Neural cell (in vitro differentiated cells): ENCODE results near the gene HPN. TPM values are rescaled to one million over a fixed set of nuclear protein-coding genes. Genes with fewer than 3 reads are reported as not detected.

Source experiments
- H2AFZ ChIP-seq: fragments of 200-600, 300-800 bp; sonication (generic), shearing (Covaris generic); 2 replicates; pipeline ENCODE4 v1.6.0; 2014; ENCODE audit warnings: low read depth, mild to moderate bottlenecking, antibody characterized with exemption, low read length, moderate library complexity
- H3F3A ChIP-seq: fragments of 200-600 bp; shearing (Covaris generic); 2 replicates; pipeline ENCODE4 v1.6.1; 2016; ENCODE audit warnings: mild to moderate bottlenecking, moderate library complexity, mixed read lengths, antibody characterized with exemption, low read length; ENCODE audit not compliant: insufficient read depth, poor library complexity, severe bottlenecking
- H3K27ac ChIP-seq: fragments of 200-600, 300-800 bp; sonication (generic), shearing (Covaris generic); 2 replicates; pipeline ENCODE4 v1.5.1; 2014; ENCODE audit warnings: mild to moderate bottlenecking, low read length, moderate library complexity
- H3K27me3 ChIP-seq: fragments of 300-800, 200-600 bp; sonication (generic), shearing (Covaris generic); 2 replicates; pipeline ENCODE4 v1.6.0; 2014; ENCODE audit warnings: mild to moderate bottlenecking, low read depth, low read length, moderate library complexity; ENCODE audit not compliant: insufficient read depth
- H3K36me3 ChIP-seq: fragments of 300-800, 200-600 bp; sonication (generic), shearing (Covaris generic); 2 replicates; pipeline ENCODE4 v1.5.1; 2014; ENCODE audit warnings: mild to moderate bottlenecking, antibody characterized with exemption, low read length, moderate library complexity; ENCODE audit not compliant: insufficient read depth
- H3K4me2 ChIP-seq: fragments of 300-800, 200-600 bp; sonication (generic), shearing (Covaris generic); 2 replicates; pipeline ENCODE4 v1.6.0; 2014; ENCODE audit warnings: mild to moderate bottlenecking, low read length
- H3K4me3 ChIP-seq: fragments of 300-800, 200-600 bp; sonication (generic), shearing (Covaris generic); 2 replicates; pipeline ENCODE4 v1.5.1; 2014; ENCODE audit warnings: mild to moderate bottlenecking, low read length, moderate library complexity
- H3K79me2 ChIP-seq: fragments of 200-600 bp; shearing (Covaris generic); replicated peaks from 2 replicates; pipeline ENCODE4 v1.6.0; 2014; ENCODE audit warnings: mild to moderate bottlenecking, low read length, moderate library complexity; ENCODE audit not compliant: insufficient read depth
- H3K9ac ChIP-seq: fragments of 300-800, 200-600 bp; sonication (generic), shearing (Covaris generic); 2 replicates; pipeline ENCODE4 v1.6.1; 2016; ENCODE audit warnings: mild to moderate bottlenecking, low read length, mixed read lengths
- H3K9me2 ChIP-seq: fragments of 200-600 bp; shearing (Covaris generic); 2 replicates; pipeline ENCODE4 v1.6.1; 2016; ENCODE audit warnings: mild to moderate bottlenecking, low read length, mixed read lengths; ENCODE audit not compliant: insufficient read depth
- H3K9me3 ChIP-seq: fragments of 200-600, 300-800 bp; sonication (generic), shearing (Covaris generic); 2 replicates; pipeline ENCODE4 v1.6.1; 2016; ENCODE audit warnings: mild to moderate bottlenecking, mixed run types, low read length, moderate library complexity, mixed read lengths
- H4K20me1 ChIP-seq: fragments of 200-600 bp; shearing (Covaris generic); 2 replicates; pipeline ENCODE4 v1.6.1; 2016; ENCODE audit warnings: mild to moderate bottlenecking, mixed run types; ENCODE audit not compliant: insufficient read depth
- EZH2 ChIP-seq: fragments of 200-600, 300-800 bp; shearing (Covaris generic), sonication (generic); IDR thresholded peaks from 2 replicates; pipeline ENCODE4 v1.6.1; 2014; ENCODE audit warnings: antibody characterized with exemption, low read length, borderline replicate concordance, mild to moderate bottlenecking; ENCODE audit not compliant: insufficient read depth, poor library complexity, severe bottlenecking
- MXI1 ChIP-seq: fragments of 450-650 bp; conservative IDR thresholded peaks from 2 replicates; pipeline ENCODE4 v1.6.1; 2014; ENCODE audit warnings: antibody characterized with exemption, mild to moderate bottlenecking; ENCODE audit not compliant: poor library complexity, severe bottlenecking
- POLR2AphosphoS5 ChIP-seq: IDR thresholded peaks from 2 replicates; pipeline ENCODE4 v1.6.1; 2012
- RAD21 ChIP-seq: fragments of 450-650 bp; conservative IDR thresholded peaks from 2 replicates; pipeline ENCODE4 v1.6.1; 2014; ENCODE audit warnings: antibody characterized with exemption, mild to moderate bottlenecking, moderate library complexity
- polyA plus RNA-seq: library from polyadenylated mRNA; depleted of rRNA; stranded (reverse); fragments of >200 nt; gene quantifications from 2 replicates; pipeline ENCODE4 v1.2.3, GENCODE V29; 2014
- TF ChIP-seq, protein P1 (sequence below): fragments of 450-650 bp; IDR thresholded peaks from 2 replicates; pipeline ENCODE4 v1.5.1; 2014; ENCODE audit warnings: antibody characterized with exemption, mild to moderate bottlenecking, moderate library complexity; ENCODE audit not compliant: poor library complexity, severe bottlenecking
- TF ChIP-seq, protein P2 (sequence below): IDR thresholded peaks from 2 replicates; pipeline ENCODE4 v1.6.1; 2012; ENCODE audit warnings: borderline replicate concordance

HPN gene
- polyA plus RNA-seq, 1 donor from 2014 or later = 0.15 TPM

DNA sequence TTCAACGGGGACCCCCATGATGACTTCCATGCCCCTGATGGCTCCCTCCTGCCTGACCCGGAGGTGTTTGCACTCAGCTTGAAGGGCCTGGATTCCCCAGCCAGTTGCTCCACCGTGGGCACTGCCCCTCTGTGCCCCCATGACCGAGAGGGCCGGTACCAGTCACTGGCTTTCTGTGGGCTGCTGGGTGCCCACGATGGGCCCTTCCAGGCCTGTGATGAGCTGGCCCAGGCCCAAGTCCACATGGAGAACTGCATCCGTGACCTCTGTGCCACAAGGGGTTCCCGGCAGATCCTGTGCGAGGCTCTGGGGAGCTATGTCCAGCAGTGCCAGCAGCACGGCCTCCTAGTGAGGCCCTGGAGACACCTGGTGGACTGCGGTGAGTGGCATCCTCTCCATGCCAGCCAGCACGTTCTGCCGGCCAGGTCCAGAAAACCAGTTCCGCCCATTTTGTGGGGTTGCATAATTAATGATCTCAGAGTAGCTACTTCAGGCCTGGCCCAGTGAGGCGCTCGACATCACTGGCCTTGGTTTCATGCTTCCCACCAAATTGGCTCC lies 39.2 kb downstream of the HPN start:
- no peaks in the 10 kb centered on the region for H3K27me3 ChIP-seq
- H3K9ac ChIP-seq = no peak overlapping the region
- no peaks in the 10 kb centered on the region for H3K79me2 ChIP-seq
- H2AFZ ChIP-seq = no peak overlapping the region
- no peaks in the 10 kb centered on the region for H3K9me3 ChIP-seq
- no peak overlapping the region for H3K27ac ChIP-seq
- no peak overlapping the region for H3K4me2 ChIP-seq
- H3F3A ChIP-seq = no peaks in the 10 kb centered on the region
- no peaks in the 10 kb centered on the region for H3K36me3 ChIP-seq
- no peaks in the 10 kb centered on the region for H4K20me1 ChIP-seq
- no peak overlapping the region for H3K4me3 ChIP-seq
- no peak for TF ChIP-seq RAD21
- H3K9me2 ChIP-seq = no peaks in the 10 kb centered on the region

GRCh38 chr19:35081201-35081600 lies 39.7 kb downstream of the HPN start:
- no peaks in the 10 kb centered on the region for H4K20me1 ChIP-seq
- H2AFZ ChIP-seq = no peak overlapping the region
- no peaks in the 10 kb centered on the region for H3K27me3 ChIP-seq
- no peak for TF ChIP-seq MXI1
- no peak for TF ChIP-seq RAD21
- no peak for TF ChIP-seq POLR2AphosphoS5
- H3K79me2 ChIP-seq = no peaks in the 10 kb centered on the region
- no peaks in the 10 kb centered on the region for H3K9me3 ChIP-seq
- H3K36me3 ChIP-seq = no peaks in the 10 kb centered on the region
- no peak overlapping the region for H3K4me3 ChIP-seq
- no peak overlapping the region for H3K27ac ChIP-seq
- H3F3A ChIP-seq = no peaks in the 10 kb centered on the region
- no peak overlapping the region for H3K4me2 ChIP-seq
- no peak overlapping the region for H3K9ac ChIP-seq
- H3K9me2 ChIP-seq = no peaks in the 10 kb centered on the region

GRCh38 chr19:35083691-35084508 lies 42.4 kb downstream of the HPN start:
- TF ChIP-seq, protein P1, sequence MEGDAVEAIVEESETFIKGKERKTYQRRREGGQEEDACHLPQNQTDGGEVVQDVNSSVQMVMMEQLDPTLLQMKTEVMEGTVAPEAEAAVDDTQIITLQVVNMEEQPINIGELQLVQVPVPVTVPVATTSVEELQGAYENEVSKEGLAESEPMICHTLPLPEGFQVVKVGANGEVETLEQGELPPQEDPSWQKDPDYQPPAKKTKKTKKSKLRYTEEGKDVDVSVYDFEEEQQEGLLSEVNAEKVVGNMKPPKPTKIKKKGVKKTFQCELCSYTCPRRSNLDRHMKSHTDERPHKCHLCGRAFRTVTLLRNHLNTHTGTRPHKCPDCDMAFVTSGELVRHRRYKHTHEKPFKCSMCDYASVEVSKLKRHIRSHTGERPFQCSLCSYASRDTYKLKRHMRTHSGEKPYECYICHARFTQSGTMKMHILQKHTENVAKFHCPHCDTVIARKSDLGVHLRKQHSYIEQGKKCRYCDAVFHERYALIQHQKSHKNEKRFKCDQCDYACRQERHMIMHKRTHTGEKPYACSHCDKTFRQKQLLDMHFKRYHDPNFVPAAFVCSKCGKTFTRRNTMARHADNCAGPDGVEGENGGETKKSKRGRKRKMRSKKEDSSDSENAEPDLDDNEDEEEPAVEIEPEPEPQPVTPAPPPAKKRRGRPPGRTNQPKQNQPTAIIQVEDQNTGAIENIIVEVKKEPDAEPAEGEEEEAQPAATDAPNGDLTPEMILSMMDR = no peak
- TF ChIP-seq, protein P2, sequence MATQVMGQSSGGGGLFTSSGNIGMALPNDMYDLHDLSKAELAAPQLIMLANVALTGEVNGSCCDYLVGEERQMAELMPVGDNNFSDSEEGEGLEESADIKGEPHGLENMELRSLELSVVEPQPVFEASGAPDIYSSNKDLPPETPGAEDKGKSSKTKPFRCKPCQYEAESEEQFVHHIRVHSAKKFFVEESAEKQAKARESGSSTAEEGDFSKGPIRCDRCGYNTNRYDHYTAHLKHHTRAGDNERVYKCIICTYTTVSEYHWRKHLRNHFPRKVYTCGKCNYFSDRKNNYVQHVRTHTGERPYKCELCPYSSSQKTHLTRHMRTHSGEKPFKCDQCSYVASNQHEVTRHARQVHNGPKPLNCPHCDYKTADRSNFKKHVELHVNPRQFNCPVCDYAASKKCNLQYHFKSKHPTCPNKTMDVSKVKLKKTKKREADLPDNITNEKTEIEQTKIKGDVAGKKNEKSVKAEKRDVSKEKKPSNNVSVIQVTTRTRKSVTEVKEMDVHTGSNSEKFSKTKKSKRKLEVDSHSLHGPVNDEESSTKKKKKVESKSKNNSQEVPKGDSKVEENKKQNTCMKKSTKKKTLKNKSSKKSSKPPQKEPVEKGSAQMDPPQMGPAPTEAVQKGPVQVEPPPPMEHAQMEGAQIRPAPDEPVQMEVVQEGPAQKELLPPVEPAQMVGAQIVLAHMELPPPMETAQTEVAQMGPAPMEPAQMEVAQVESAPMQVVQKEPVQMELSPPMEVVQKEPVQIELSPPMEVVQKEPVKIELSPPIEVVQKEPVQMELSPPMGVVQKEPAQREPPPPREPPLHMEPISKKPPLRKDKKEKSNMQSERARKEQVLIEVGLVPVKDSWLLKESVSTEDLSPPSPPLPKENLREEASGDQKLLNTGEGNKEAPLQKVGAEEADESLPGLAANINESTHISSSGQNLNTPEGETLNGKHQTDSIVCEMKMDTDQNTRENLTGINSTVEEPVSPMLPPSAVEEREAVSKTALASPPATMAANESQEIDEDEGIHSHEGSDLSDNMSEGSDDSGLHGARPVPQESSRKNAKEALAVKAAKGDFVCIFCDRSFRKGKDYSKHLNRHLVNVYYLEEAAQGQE = no peak
- no peak for TF ChIP-seq EZH2
- no peak for TF ChIP-seq MXI1
- Histone ChIP-seq H2AFZ (no peak overlapping the region), H3F3A (no peaks in the 10 kb centered on the region), H3K79me2 (no peaks in the 10 kb centered on the region), H3K9me3 (no peaks in the 10 kb centered on the region), H3K9ac (no peak overlapping the region), H3K4me3 (no peak overlapping the region), H3K4me2 (no peak overlapping the region), H3K27me3 (no peaks in the 10 kb centered on the region), H3K9me2 (no peaks in the 10 kb centered on the region), H3K36me3 (no peaks in the 10 kb centered on the region), H3K27ac (no peak overlapping the region), H4K20me1 (no peaks in the 10 kb centered on the region)
